Amygdala (tissue), 56 donors: ENCODE results near the gene AUTS2.

Experiments used
- DNase-seq, 56 donors: peaks; one replicate each; lab custom pipeline; 2025; lab: John Stamatoyannopoulos, UW

AUTS2 gene

DNA sequence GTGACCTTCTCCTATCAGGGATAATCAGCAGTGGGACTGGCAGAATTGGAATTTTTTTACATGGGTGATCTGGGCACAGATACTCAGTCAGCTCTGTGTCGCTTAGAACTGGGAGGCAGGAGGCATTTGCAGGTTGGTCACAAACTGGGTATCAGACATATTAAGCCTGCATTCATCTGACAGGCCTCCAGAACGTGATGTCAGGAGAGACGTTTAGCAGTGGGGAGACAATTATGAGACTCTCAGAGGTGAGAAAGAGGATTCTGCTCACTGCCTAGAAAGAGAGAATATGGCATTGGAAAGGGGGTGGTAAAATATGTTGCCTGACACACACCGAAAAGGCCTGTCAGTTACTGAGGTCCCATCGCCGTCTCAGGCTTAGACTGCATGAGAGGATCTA is 816.1 kb downstream of the AUTS2 start:
- no peak for DNase-seq

DNA sequence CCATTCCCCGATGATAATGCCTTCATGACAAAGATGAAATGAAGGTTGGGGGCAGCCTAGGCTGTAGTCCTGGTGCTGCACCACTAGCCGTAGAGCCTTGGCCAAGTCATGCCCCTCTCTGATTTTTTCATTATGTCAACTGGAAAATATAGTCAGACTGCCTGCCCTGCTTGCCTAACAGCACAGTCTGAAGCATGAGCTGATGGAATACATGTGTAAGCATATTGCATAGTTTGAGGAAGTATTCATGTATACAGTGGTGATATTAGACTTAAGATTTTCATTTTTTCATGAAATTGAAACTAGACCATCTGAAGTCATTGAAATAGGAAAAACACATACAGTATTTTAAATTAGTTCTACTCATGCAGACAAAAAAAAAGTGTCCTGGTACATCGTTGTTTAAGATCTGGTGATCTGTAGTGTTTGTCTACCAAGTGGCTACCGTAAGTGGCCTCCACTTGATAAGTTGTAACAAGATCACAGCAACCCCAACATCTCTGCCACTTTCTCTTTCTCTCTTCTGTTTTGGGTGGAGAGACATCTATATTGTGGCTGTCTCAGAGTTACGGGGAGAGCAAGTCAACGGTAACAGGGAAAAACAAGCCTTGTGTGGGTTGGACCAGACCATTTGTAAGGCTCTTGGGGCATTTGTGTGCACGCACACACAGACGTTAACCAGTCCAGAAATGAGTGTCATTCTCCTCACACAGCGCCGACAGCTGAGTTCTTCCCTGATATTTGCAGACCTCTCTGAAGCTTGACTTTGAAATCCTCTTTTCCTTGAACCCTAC is 817.1 kb downstream of the AUTS2 start:
- DNase-seq: no peak

DNA sequence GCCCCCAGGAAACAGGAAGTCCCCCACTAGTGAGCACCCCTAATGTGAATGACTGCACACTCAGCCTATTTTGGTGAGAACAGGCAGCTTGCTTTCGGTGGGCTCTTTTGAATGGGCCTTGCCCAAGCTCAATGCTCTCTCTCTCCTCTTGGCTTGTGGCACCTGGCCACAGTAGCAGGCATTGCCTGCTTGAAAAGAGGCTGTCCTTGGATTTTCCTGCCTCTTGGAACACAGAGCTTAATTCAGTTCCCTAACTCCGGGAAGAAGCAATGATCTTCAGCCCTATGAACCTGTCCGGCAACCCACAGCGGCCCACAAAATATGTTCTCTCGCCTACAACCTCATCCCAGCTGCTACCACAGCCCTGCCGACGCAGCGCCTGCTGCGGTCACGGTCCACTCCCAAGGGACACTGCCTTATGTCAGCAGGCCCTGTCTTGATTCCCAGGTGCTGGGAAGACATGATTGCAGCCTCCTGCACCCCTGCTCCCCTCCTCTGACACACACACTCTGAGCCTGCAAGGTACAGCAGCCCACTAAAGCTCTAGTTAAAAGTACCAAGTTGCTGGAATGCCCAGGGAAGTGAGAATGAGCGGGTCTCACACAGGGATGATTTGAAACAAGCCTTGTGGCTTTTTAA is 818.2 kb downstream of the AUTS2 start:
- DNase-seq: peak in 2 of 56 donors; percentile 26 to 54

GRCh38 chr7:70416986-70417655 is 818.8 kb downstream of the AUTS2 start:
- DNase-seq: peak in 45 of 56 donors; percentile 7 to 87 (median 56)

- no peak for DNase-seq
These were observed 821.5 kb downstream of the AUTS2 start for GRCh38 chr7:70419526-70420380.

DNA sequence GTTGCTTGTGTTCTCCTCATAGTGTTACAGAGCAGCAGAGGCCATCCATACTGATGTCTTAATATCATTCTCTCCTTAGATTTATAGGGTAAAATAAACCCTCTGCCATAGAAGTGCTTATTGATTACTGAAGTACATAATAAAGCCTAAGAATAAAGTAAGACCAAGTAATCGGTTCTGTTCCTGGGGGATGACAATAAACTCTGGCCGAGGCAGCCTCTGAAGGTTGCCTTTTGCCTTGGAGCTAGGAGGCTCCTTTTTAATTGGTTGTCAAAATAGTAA is 822.0 kb downstream of the AUTS2 start:
- DNase-seq: no peak

DNA sequence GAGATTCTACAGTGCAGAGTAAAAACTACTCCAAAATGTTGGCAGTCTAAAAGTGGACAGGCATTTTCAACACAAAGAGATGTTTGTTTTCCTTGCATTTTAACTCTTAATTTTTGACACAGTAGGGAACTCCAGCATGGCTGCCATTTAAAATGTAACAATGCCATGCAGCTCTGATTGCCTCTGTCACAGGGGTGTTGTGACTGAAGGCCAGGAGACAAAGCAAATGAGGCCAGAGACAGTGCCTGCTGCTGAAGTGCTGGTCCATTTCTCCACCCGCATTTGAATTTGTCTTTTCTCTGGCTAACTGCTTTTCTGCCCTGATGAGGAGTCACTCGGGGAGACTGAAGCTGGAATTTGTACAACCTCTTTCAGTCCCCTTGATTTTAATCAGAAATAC is 823.0 kb downstream of the AUTS2 start:
- DNase-seq: no peak

- DNase-seq: no peak
These were observed 828.1 kb downstream of the AUTS2 start for GRCh38 chr7:70426249-70426880.

DNA sequence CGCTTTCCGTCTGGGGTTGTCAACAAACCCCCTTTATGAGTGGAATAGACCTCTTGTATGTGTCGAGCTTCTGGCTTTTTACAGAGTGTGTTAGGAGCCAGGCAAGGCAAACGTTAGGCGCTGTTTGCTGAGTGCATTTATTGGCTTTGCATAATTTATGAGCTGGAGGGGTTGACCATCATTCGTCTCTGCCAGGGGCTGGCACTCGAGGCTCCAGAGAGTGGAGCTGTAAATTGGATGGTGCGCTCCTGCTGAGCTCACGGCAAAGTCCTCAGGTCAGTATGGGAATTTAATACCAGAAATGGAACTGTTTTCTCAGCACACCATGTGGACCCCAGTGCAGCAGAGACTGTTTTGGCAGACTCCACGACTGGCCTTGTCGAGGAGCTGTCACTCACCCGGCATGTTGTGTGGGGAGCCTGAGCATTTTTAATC is 834.3 kb downstream of the AUTS2 start:
- DNase-seq: peak in 14 of 56 donors; percentile 4 to 27 (median 10)

DNA sequence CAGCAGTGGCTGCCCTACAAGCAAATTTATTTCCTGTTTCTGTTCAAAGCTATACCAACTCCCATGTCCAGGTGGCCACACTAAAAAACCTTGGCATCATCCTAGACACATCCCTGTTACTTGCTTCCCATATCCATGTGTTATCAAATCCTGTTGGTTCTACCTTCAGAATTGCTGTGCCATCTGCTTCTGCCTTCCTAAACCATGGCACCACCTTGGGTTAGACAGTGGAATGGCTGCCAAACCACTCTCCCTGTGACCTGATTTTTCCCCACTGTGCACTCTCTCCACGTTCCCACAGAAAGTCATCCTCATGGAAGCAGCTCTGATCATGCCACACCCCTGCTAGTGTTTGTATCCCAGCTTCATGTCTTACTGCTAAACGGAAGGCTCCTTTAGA is 836.1 kb downstream of the AUTS2 start:
- no peak for DNase-seq

DNA sequence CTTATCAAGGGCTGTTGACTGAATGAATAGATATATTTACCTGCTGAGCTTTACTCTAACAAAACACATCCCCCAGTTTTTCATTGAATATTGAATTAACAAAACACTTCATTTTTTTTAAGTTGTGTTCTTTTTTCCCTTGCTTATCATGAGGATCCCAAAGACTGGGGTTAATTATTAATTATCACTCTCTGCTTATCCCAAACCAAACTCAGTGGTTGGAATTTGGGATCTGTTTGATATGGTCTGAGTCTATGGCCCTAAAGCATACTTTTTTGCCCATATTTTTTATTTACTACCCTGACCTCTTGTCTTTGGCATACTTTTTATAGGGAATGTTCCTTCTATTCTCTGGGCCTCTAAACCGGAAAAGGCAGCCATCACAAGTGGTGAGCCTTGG is 836.5 kb downstream of the AUTS2 start:
- DNase-seq: no peak

- no peak for DNase-seq
These were observed 837.4 kb downstream of the AUTS2 start for GRCh38 chr7:70435634-70436033.

DNA sequence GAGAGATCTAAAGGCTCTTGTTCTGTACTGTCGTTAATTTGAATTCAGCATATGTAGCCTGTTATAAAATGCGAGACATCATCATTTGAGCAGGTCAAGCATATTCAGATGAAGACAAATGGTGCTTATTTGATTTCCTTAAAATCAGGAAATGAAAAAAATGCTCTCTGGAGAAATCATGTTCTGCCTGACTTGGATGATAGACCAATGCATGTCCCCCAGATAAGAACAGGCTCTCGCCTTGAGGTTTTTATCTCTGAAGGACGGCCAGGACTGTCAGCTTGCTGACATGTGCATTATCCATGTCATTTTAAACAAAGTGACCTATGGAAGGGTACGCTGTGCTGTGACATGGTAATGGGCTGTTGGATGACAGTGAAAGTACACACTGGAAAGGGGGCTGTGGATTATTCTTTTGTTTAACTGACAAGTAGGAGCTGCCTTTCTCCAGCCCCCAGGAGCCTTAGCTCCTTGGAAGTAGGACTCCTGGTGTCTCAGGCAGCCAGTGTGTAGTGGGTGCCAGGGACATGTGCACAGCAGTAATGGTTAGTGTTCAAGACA is 838.6 kb downstream of the AUTS2 start:
- no peak for DNase-seq

DNA sequence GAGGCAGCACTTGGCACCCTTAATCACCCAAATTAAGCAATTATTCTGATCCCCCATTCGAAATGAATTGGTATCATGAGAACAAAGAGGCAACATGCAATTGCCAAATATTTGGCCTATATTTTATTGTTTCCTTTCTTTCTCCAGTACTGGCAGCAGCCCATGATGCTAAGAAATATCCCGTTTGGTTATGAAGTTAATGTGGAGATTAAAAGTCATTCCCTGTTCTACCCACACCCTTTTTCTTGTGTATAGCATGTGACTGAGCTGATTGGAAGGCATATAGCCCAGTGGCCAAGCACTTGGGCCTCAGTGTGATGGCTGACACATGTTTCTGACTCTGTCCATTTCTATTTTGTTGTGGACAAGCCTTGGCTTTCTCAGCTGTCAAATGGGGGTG is 841.4 kb downstream of the AUTS2 start:
- DNase-seq: no peak

GRCh38 chr7:70446448-70447143 is 848.3 kb downstream of the AUTS2 start:
- DNase-seq: no peak

- no peak for DNase-seq
These were observed 850.1 kb downstream of the AUTS2 start for GRCh38 chr7:70448312-70448906.

GRCh38 chr7:70450731-70451130 is 852.5 kb downstream of the AUTS2 start:
- DNase-seq: no peak

- no peak for DNase-seq
These were observed 857.6 kb downstream of the AUTS2 start for GRCh38 chr7:70455925-70456324.

- no peak for DNase-seq
These were observed 858.4 kb downstream of the AUTS2 start for GRCh38 chr7:70456719-70457118.
